ENCODE measurements around the gene CD38.

Gene CD38

DNA sequence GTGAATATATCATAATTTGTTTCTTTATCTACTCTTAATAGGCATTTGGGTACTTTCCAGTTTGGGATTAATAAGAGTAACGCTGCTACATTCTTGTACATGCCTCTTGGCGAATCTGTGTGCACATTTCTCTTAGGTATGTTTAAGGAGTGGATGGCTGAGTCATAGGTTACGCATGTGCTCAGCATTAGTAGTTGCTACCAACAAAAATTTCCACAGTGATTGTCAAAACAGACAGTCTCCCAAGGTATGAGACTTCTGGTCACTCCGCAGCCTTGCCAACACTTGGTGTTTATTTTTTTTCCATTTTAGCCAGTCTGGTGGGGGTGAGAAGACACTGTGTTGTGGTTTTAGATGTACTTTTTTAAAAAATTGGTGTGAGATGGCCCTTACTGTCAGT, 115.8 kb downstream of the CD38 start:
- Mint-ChIP-seq H3K9me3 (no peaks in the 10 kb centered on the region), H3K4me1 (ENCODE audit: low read depth) (peaks cover 8% of the 10 kb centered on the region), H3K4me3 (no peak overlapping the region), H3K36me3 (ENCODE audit: low read depth) (no peaks in the 10 kb centered on the region), H3K27ac (no peak overlapping the region), H3K27me3 (no peaks in the 10 kb centered on the region)
- intact Hi-C loops (cut with micrococcal nuclease): no loop called here

DNA sequence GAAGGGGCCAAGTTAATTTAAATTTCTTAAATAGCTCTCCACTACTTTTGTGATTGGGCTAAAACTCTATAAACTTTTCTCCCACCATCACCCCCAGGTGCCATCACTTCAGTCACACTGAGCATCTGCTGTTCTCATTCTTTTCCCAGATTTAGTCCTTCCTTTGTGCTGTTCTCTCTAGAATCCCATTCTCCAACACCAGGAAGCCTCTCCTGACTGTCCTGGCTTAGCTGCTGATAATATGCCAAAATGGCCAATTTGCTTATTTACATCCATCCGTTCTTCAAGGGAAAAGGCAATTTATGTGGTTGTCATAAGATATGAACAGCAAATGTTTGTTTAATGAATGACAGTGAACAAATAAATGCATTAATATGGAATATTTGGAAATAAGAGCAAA, 116.3 kb downstream of the CD38 start:
- H3K27me3 Mint-ChIP-seq: no peaks in the 10 kb centered on the region
- peaks cover 11% of the 10 kb centered on the region for H3K4me1 Mint-ChIP-seq (ENCODE audit: low read depth)
- no peaks in the 10 kb centered on the region for H3K36me3 Mint-ChIP-seq (ENCODE audit: low read depth)
- no peak overlapping the region for H3K27ac Mint-ChIP-seq
- H3K9me3 Mint-ChIP-seq: no peaks in the 10 kb centered on the region
- intact Hi-C loops (cut with micrococcal nuclease): no loop called here
- H3K4me3 Mint-ChIP-seq: no peak overlapping the region

DNA sequence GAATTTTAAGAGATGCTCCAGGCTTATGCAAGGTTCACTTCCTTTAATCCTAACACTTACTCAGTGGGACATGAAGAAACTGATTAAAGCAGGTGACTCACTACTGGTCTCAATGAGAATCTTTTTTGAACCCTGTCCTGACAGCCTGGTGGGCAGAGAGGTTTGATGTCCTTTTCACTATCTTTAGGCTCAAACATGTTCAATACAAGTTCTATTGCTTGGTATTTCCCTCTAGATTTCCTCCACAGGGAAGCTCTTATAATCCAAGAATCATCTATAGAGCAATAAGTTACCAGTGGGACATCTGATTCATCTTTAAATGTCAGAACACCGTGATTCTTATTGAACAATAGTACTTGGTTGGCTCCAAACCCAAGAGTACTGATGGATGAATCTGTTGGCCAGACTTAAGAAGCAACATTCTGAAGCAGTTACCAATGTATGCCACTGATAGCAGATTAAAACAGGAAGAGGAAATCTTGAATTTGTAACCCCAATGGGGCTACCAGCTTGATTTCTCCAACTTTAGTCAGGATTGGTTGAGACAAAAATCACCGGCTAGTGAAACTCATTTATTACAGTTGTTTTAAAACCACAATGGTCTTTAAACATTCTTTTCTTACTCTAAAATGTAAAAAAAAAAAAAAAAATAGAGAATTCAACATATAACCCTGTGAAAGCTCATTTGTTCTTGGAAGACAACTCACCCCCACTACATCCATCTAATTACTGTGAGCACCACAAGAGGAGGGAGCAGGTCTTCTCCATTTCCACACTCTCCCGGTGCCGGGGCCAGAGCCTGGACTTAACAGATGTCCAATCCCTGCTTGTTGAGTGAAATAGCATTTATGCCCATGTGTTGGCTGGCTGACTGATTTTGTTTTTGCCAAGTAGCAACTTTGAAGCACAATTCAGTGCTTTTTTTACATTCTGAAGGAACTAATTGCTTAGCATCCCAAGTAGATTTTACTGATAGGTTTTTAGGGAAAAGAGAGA, 117.1 kb downstream of the CD38 start:
- H3K27ac Mint-ChIP-seq: no peak overlapping the region
- H3K27me3 Mint-ChIP-seq: no peaks in the 10 kb centered on the region
- H3K4me3 Mint-ChIP-seq: no peak overlapping the region
- H3K36me3 Mint-ChIP-seq (ENCODE audit: low read depth): no peaks in the 10 kb centered on the region
- H3K9me3 Mint-ChIP-seq: no peaks in the 10 kb centered on the region
- H3K4me1 Mint-ChIP-seq (ENCODE audit: low read depth): peaks cover 11% of the 10 kb centered on the region
- intact Hi-C loops (cut with micrococcal nuclease): no loop called here

DNA sequence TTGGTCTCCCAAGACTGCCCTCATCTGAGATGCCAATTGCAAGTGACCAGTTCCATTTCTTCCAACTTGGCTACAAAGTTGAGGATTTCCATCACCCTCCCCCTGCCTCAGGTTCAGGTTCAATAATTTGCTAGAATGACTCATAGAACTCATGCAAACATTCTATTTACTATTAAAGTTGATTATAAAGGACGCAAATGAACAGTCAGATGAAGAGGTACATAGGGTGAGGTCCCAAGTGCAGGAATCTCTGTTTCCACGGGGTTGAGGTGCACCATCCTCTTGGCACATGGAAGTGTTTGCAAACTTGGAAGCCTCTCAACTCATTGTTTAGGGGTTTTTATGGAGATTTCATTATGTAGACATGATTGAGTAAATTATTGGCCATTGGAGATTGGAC, 119.4 kb downstream of the CD38 start:
- H3K36me3 Mint-ChIP-seq (ENCODE audit: low read depth): no peaks in the 10 kb centered on the region
- no peak overlapping the region for H3K27ac Mint-ChIP-seq
- no peak overlapping the region for H3K4me3 Mint-ChIP-seq
- H3K9me3 Mint-ChIP-seq: peaks cover 9% of the 10 kb centered on the region
- intact Hi-C loops (cut with micrococcal nuclease): no loop called here
- H3K4me1 Mint-ChIP-seq (ENCODE audit: low read depth): peaks cover 20% of the 10 kb centered on the region
- no peaks in the 10 kb centered on the region for H3K27me3 Mint-ChIP-seq

DNA sequence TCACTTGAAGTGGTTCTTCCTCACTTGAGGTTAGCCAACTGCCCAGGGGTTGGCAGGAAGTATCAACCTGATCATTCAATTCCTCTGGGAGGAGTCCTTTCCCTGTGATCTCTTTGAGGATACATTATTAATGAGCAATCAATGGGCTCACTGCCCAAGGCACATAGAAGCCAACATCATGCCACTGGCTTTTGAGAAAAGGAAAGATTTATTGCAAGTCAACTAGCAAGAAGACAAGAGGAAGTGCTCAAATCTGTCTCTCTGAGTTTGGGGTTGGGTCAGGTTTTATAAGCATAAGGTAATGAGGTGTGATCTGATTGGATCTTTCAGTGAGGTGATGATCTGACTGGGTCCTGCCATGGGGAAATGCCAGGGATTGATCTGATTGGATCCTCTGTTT, 120.8 kb downstream of the CD38 start:
- Mint-ChIP-seq H3K9me3 (peaks cover 9% of the 10 kb centered on the region), H3K27ac (no peak overlapping the region), H3K4me3 (no peak overlapping the region), H3K4me1 (ENCODE audit: low read depth) (peaks cover 33% of the 10 kb centered on the region), H3K27me3 (no peaks in the 10 kb centered on the region), H3K36me3 (ENCODE audit: low read depth) (no peaks in the 10 kb centered on the region)
- intact Hi-C loops (cut with micrococcal nuclease): no loop called here

DNA sequence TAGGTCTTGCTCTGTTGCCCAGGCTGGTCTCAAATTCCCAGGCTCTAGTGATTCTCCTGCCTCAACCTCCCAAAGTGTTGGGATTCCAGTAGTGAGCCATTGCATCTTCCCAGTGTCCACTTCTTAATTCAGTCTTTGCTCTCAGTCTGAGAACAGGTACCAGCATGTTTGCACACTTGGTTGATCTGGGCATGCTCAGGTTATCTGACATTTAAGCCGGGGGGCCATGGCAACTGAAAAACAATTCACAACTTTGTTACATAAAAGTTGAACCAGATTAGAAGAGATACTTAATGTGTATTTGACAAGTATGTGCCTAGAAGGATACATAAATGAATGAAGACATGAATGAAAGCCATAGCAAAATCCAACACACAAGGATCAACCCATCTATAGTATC, 121.4 kb downstream of the CD38 start:
- Mint-ChIP-seq H3K36me3 (ENCODE audit: low read depth) (no peaks in the 10 kb centered on the region), H3K4me1 (ENCODE audit: low read depth) (peaks cover 39% of the 10 kb centered on the region), H3K4me3 (no peak overlapping the region), H3K27me3 (no peaks in the 10 kb centered on the region), H3K9me3 (peaks cover 9% of the 10 kb centered on the region), H3K27ac (no peak overlapping the region)
- intact Hi-C loops (cut with micrococcal nuclease): no loop called here

DNA sequence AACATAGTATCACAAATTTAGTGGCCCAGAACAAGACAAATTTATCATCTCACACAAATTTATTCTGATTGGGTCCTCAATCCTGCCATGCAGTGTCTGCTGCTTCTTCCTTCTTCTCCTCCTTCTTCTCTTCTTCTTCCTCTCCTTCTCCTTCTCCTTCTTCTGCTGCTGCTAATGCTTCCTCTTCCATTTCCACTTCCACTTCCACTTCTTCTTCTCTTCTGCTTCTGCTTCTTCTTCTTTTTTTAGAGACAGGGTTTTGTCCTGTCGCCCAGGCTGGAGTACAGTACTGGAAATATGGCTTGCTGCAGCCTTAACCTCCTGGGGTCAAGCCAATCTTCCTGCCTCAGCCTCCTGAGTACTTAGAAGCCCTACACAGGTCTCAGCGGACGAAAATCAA, 122.9 kb downstream of the CD38 start:
- Mint-ChIP-seq H3K27ac (no peak overlapping the region), H3K27me3 (no peaks in the 10 kb centered on the region), H3K4me1 (ENCODE audit: low read depth) (peaks cover 44% of the 10 kb centered on the region), H3K4me3 (no peak overlapping the region), H3K9me3 (peaks cover 9% of the 10 kb centered on the region), H3K36me3 (ENCODE audit: low read depth) (no peaks in the 10 kb centered on the region)
- intact Hi-C loops (cut with micrococcal nuclease): no loop called here

DNA sequence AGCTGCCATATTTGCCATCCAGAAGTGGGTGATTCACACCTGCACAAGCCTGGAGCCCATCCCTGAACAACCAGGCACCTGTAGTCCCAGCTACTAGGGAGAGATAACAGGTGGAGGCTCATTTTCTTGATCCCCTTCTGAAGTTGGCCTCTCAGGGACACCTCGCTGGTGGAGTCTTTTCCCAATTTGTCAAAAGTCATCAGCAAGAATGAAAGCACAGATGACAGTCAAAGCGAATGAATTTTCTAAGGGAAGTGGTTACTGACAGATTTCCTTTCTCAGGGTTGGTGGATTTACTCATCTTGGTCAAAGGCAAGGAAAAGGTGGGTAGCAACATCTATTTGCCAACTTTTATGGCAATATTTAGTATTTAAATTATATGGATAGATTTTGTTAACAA, 123.9 kb downstream of the CD38 start:
- H3K27ac Mint-ChIP-seq: no peak overlapping the region
- H3K27me3 Mint-ChIP-seq: no peaks in the 10 kb centered on the region
- H3K9me3 Mint-ChIP-seq: peaks cover 9% of the 10 kb centered on the region
- H3K36me3 Mint-ChIP-seq (ENCODE audit: low read depth): no peaks in the 10 kb centered on the region
- intact Hi-C loops (cut with micrococcal nuclease): no loop called here
- peaks cover 44% of the 10 kb centered on the region for H3K4me1 Mint-ChIP-seq (ENCODE audit: low read depth)
- H3K4me3 Mint-ChIP-seq: no peak overlapping the region

DNA sequence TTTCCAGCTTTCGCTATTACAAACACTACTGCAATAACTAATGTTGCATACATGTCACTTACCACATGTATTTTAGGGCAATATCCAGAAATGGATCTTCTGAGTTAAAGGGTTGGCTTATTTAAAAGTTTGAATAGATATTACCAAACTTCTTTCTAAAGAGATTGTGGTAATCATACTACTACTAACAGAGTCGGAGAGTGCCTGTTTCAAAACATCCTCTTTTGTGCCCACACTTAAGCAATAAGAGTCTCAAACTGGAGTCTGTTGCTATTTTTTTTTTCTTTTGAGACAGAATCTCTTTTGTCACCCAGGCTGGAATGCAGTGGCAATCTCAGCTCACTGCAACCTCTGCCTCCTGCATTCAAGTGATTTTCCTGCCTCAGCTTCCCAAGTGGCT, 124.6 kb downstream of the CD38 start:
- H3K27ac Mint-ChIP-seq: no peak overlapping the region
- no peaks in the 10 kb centered on the region for H3K36me3 Mint-ChIP-seq (ENCODE audit: low read depth)
- intact Hi-C loops (cut with micrococcal nuclease): no loop called here
- H3K9me3 Mint-ChIP-seq: peaks cover 9% of the 10 kb centered on the region
- no peaks in the 10 kb centered on the region for H3K27me3 Mint-ChIP-seq
- H3K4me3 Mint-ChIP-seq: no peak overlapping the region
- peaks cover 44% of the 10 kb centered on the region for H3K4me1 Mint-ChIP-seq (ENCODE audit: low read depth)

All from dendritic cell treated with granulocyte-macrophage colony-stimulating factor and Interleukin-4, amounts not matched to agents 40 ng/mL and 50 ng/mL, for 4 days (primary cell).